ENCODE results near the gene PPP1R15B.

GRCh38 chr1:204411451-204412204, at the start of gene PPP1R15B:
- TF ChIP-seq SREBF2 (IDR thresholded peaks at IDR 0.05) (no peak), ZFP36 (IDR thresholded peaks at IDR 0.05; ENCODE audit: borderline replicate concordance, partially characterized antibody) (no peak), CTCF (IDR thresholded peaks at IDR 0.05) (no peak), GATA3 (IDR thresholded peaks at IDR 0.05; ENCODE audit: borderline replicate concordance) (peak; percentile 41; the same call in 1 of the 2 replicates), PHF8 (IDR thresholded peaks at IDR 0.05; ENCODE audit: borderline replicate concordance, low read depth) (peak; percentile 80; the same call in 1 of the 2 replicates), EHF (CRISPR knock-in tag; IDR thresholded peaks at IDR 0.05) (no peak)

All from A549 (cell line).